Large intestine (tissue), 3 donors: ENCODE results near the gene FREM2. TPM values are rescaled to one million over a fixed set of nuclear protein-coding genes. Genes with fewer than 3 reads are reported as not detected.

Experiments
- DNase-seq, 2 donors: peaks; one replicate each; pipeline versions ENCODE4 v3.0.0 to v3.0.0-alpha.2; 2013
- H3K27ac ChIP-seq: one replicate; pipeline ENCODE4 v1.5.1; 2013; ENCODE audit warnings: low read length
- H3K27me3 ChIP-seq: 2 replicates; pipeline ENCODE4 v1.6.1; 2013; ENCODE audit warnings: low read length; ENCODE audit not compliant: control insufficient read depth, insufficient read depth
- H3K36me3 ChIP-seq: 2 replicates; pipeline ENCODE4 v1.6.1; 2013; ENCODE audit warnings: low read length; ENCODE audit not compliant: control insufficient read depth, insufficient read depth
- H3K4me1 ChIP-seq: one replicate; pipeline ENCODE4 v1.6.1; 2013; ENCODE audit warnings: low read length; ENCODE audit not compliant: control insufficient read depth, insufficient read depth
- H3K4me3 ChIP-seq: one replicate; pipeline ENCODE4 v1.5.1; 2013; ENCODE audit warnings: low read length
- H3K9me3 ChIP-seq: one replicate; pipeline ENCODE4 v1.6.1; 2013; ENCODE audit warnings: mild to moderate bottlenecking, low read depth, low read length, moderate library complexity; ENCODE audit not compliant: control insufficient read depth
- WGBS: methylation state at CpG from one replicate; pipeline ENCODE4 v1.1.5; 2013; ENCODE audit warnings: low lambda C conversion rate; ENCODE audit not compliant: insufficient coverage; 5-methylcytosine and 5-hydroxymethylcytosine counted together
- polyA plus RNA-seq: library from polyadenylated mRNA; unstranded; fragments of 120-200 nt; gene quantifications from one replicate; pipeline ENCODE4 v1.2.1, GENCODE V29; 2013

The FREM2 gene
- polyA plus RNA-seq, 1 donor: 6.2 TPM

GRCh38 chr13:38883783-38884182 is 196.9 kb downstream of the FREM2 start:
- Histone ChIP-seq H3K36me3 (no peaks in the 10 kb centered on the region), H3K27ac (no peak overlapping the region), H3K4me3 (no peak overlapping the region), H3K9me3 (no peaks in the 10 kb centered on the region), H3K4me1 (peaks cover 7% of the 10 kb centered on the region), H3K27me3 (no peaks in the 10 kb centered on the region)
- WGBS: 80% methylated on average over 1 of the region's 2 CpGs
- DNase-seq: no peak

GRCh38 chr13:38888309-38888708 is 201.4 kb downstream of the FREM2 start:
- 100% methylated on average over 2 of the region's 4 CpGs for WGBS
- no peaks in the 10 kb centered on the region for H3K27me3 ChIP-seq
- DNase-seq: no peak
- no peaks in the 10 kb centered on the region for H3K9me3 ChIP-seq
- H3K4me3 ChIP-seq: no peak overlapping the region
- no peaks in the 10 kb centered on the region for H3K36me3 ChIP-seq
- H3K27ac ChIP-seq: no peak overlapping the region
- no peaks in the 10 kb centered on the region for H3K4me1 ChIP-seq

- no peak overlapping the region for H3K27ac ChIP-seq
- no peaks in the 10 kb centered on the region for H3K27me3 ChIP-seq
- no peaks in the 10 kb centered on the region for H3K36me3 ChIP-seq
- H3K4me3 ChIP-seq: no peak overlapping the region
- H3K4me1 ChIP-seq: peaks cover 12% of the 10 kb centered on the region
- H3K9me3 ChIP-seq: no peaks in the 10 kb centered on the region
- DNase-seq: no peak
- no CpG with 5 or more reads among the region's 1 CpG for WGBS
These were observed 208.2 kb downstream of the FREM2 start for GRCh38 chr13:38895075-38895474.

- no peaks in the 10 kb centered on the region for H3K27me3 ChIP-seq
- peak; percentile 38 to 48 for DNase-seq
- WGBS: no CpG with 5 or more reads among the region's 6 CpGs
- no peak overlapping the region for H3K27ac ChIP-seq
- no peak overlapping the region for H3K4me3 ChIP-seq
- no peaks in the 10 kb centered on the region for H3K36me3 ChIP-seq
- H3K9me3 ChIP-seq: no peaks in the 10 kb centered on the region
- H3K4me1 ChIP-seq: peaks cover 12% of the 10 kb centered on the region
These were observed 210.6 kb downstream of the FREM2 start for GRCh38 chr13:38897521-38897920.

- H3K4me3 ChIP-seq: no peak overlapping the region
- no peak overlapping the region for H3K27ac ChIP-seq
- WGBS: no CpG with 5 or more reads among the region's 2 CpGs
- no peaks in the 10 kb centered on the region for H3K36me3 ChIP-seq
- no peak for DNase-seq
- no peaks in the 10 kb centered on the region for H3K27me3 ChIP-seq
- H3K4me1 ChIP-seq: peaks cover 12% of the 10 kb centered on the region
- no peaks in the 10 kb centered on the region for H3K9me3 ChIP-seq
These were observed 211.6 kb downstream of the FREM2 start for GRCh38 chr13:38898481-38898880.

GRCh38 chr13:38899571-38899970 is 212.7 kb downstream of the FREM2 start:
- Histone ChIP-seq H3K27me3 (no peaks in the 10 kb centered on the region), H3K4me1 (peaks cover 12% of the 10 kb centered on the region), H3K9me3 (no peaks in the 10 kb centered on the region), H3K4me3 (no peak overlapping the region), H3K36me3 (no peaks in the 10 kb centered on the region), H3K27ac (no peak overlapping the region)
- no peak for DNase-seq
- WGBS: no CpG with 5 or more reads among the region's 4 CpGs

GRCh38 chr13:38900188-38900587 is 213.3 kb downstream of the FREM2 start:
- H3K27me3 ChIP-seq: no peaks in the 10 kb centered on the region

GRCh38 chr13:38902551-38902950 is 215.7 kb downstream of the FREM2 start:
- Histone ChIP-seq H3K4me3 (no peak overlapping the region), H3K27me3 (no peaks in the 10 kb centered on the region), H3K4me1 (peaks cover 12% of the 10 kb centered on the region), H3K9me3 (no peaks in the 10 kb centered on the region), H3K36me3 (no peaks in the 10 kb centered on the region), H3K27ac (no peak overlapping the region)
- WGBS: no CpG with 5 or more reads among the region's 1 CpG
- no peak for DNase-seq

More at GRCh38 chr13:38900188-38900587, 213.3 kb downstream of the FREM2 start:
- no peaks in the 10 kb centered on the region for H3K36me3 ChIP-seq
- no peak overlapping the region for H3K4me3 ChIP-seq
- H3K27ac ChIP-seq: no peak overlapping the region
- DNase-seq: no peak
- no peaks in the 10 kb centered on the region for H3K9me3 ChIP-seq
- no CpG with 5 or more reads among the region's 3 CpGs for WGBS
- H3K4me1 ChIP-seq: peaks cover 12% of the 10 kb centered on the region

GRCh38 chr13:38905081-38905480 is 218.2 kb downstream of the FREM2 start:
- WGBS: 100% methylated on average over 1 of the region's 3 CpGs
- Histone ChIP-seq H3K36me3 (no peaks in the 10 kb centered on the region), H3K9me3 (no peaks in the 10 kb centered on the region), H3K27me3 (no peaks in the 10 kb centered on the region), H3K27ac (no peak overlapping the region), H3K4me3 (no peak overlapping the region), H3K4me1 (no peaks in the 10 kb centered on the region)
- no peak for DNase-seq

- Histone ChIP-seq H3K36me3 (no peaks in the 10 kb centered on the region), H3K27ac (no peak overlapping the region), H3K9me3 (no peaks in the 10 kb centered on the region), H3K4me1 (no peaks in the 10 kb centered on the region), H3K4me3 (no peak overlapping the region), H3K27me3 (no peaks in the 10 kb centered on the region)
- DNase-seq: no peak
- WGBS: no CpG with 5 or more reads among the region's 1 CpG
These were observed 219.0 kb downstream of the FREM2 start for GRCh38 chr13:38905861-38906260.

GRCh38 chr13:38908574-38908973 is 221.7 kb downstream of the FREM2 start:
- no peak for DNase-seq
- H3K9me3 ChIP-seq: no peaks in the 10 kb centered on the region
- H3K27me3 ChIP-seq: no peaks in the 10 kb centered on the region
- WGBS: 100% methylated on average over 1 of the region's 2 CpGs
- H3K4me3 ChIP-seq: no peak overlapping the region
- no peaks in the 10 kb centered on the region for H3K4me1 ChIP-seq
- no peak overlapping the region for H3K27ac ChIP-seq
- no peaks in the 10 kb centered on the region for H3K36me3 ChIP-seq
